Measurements from ENCODE around the gene CTNND1.

CTNND1 gene

DNA sequence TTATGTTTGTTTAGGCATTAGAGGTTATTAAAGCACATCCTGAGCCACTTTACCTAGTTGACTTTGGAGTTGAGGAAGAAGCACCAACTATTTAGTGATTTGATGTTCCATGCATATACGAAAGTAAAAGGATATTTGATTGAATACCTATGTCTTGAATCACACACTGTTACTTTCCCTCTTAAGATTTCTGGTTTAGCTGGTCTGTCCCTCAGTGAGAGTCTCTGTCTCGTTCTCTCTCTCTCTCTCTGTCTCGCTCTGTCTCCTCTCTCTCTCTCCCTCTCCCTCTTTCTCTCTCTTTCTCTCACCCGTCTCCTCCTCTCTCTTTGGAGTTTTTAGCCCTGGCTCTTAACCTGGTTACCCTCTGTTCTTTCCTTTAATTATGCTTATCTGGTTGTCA lies 11.0 kb downstream of the CTNND1 start:
- no peak overlapping the region for H3K27ac ChIP-seq
- intact Hi-C loops (cut with DNase I; ENCODE audit: low total_unique reads): no loop called here

DNA sequence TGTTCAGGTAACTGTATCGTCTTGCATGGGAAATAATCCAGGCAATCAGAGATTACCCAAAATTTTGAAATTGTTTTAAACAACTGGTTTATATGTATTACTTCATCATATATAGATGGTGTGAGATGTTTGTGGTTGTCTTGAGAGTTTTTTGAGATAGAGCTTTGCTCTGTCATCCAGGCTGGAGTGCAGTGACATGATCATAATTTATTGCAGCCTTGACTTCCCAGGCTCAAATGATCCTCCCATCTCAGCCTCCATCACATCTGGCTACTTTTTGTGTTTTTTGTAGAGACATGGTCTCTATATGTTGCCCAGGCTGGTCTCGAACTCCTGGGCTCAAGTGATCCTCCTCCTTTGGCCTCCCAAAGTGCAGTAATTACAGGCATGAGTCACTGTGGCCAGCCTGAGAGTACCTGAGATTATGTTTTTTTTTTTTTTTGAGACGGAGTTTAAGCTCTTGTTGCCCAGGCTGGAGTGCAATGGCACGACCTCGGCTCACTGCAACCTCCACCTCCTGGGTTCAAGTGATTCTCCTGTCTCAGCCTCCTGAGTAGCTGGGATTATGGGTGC lies 11.5 kb downstream of the CTNND1 start:
- Histone ChIP-seq H3K27me3 (no peaks in the 10 kb centered on the region), H3K27ac (no peak overlapping the region), H3K4me1 (peaks cover 7 to 90% (median 59%) of the 10 kb centered on the region in 4 donors), H3K4me3 (no peak overlapping the region), H3K36me3 (no peaks in the 10 kb centered on the region), H3K9me3 (no peaks in the 10 kb centered on the region)
- TF ChIP-seq, protein P1, sequence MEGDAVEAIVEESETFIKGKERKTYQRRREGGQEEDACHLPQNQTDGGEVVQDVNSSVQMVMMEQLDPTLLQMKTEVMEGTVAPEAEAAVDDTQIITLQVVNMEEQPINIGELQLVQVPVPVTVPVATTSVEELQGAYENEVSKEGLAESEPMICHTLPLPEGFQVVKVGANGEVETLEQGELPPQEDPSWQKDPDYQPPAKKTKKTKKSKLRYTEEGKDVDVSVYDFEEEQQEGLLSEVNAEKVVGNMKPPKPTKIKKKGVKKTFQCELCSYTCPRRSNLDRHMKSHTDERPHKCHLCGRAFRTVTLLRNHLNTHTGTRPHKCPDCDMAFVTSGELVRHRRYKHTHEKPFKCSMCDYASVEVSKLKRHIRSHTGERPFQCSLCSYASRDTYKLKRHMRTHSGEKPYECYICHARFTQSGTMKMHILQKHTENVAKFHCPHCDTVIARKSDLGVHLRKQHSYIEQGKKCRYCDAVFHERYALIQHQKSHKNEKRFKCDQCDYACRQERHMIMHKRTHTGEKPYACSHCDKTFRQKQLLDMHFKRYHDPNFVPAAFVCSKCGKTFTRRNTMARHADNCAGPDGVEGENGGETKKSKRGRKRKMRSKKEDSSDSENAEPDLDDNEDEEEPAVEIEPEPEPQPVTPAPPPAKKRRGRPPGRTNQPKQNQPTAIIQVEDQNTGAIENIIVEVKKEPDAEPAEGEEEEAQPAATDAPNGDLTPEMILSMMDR (IDR thresholded peaks at IDR 0.05): no peak
- intact Hi-C loops (cut with DNase I; ENCODE audit: low total_unique reads): no loop called here
- no peak for DNase-seq

More for the DNA sequence above, 11.0 kb downstream of the CTNND1 start:
- TF ChIP-seq, protein P1 (IDR thresholded peaks at IDR 0.05): no peak
- H3K27me3 ChIP-seq: no peaks in the 10 kb centered on the region
- H3K4me1 ChIP-seq: peaks cover 6 to 90% (median 54%) of the 10 kb centered on the region in 4 donors
- no peaks in the 10 kb centered on the region for H3K9me3 ChIP-seq
- DNase-seq: no peak
- no peak overlapping the region for H3K4me3 ChIP-seq
- no peaks in the 10 kb centered on the region for H3K36me3 ChIP-seq

DNA sequence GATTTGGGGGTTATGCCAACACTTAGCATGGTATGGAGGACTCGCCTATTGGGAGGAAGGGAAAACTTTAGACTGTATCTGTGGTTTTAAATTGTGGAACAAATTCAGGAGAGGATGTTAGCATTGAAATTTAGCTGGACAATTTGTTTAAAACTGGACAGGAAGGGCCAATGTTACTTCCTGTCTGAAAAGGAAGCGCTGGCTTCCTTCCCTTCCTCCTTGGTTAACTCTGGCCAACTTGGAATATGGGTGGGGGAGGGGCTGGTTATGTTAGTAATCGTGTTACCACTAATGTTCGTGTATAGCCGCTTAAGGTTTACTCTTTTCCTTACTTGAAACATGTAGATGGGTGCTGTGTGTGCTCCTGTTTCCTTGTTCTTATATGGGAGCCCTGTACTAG lies 13.9 kb downstream of the CTNND1 start:
- Histone ChIP-seq H3K27me3 (no peaks in the 10 kb centered on the region), H3K36me3 (no peaks in the 10 kb centered on the region), H3K4me3 (no peak overlapping the region), H3K9me3 (no peaks in the 10 kb centered on the region), H3K4me1 (peaks cover 7 to 93% (median 71%) of the 10 kb centered on the region in 4 donors), H3K27ac (peak overlapping the region; percentile 73 to 87)
- peak in 1 of 2 donors; percentile 46 for DNase-seq
- intact Hi-C loops (cut with DNase I; ENCODE audit: low total_unique reads): no loop called here
- TF ChIP-seq, protein P1 (IDR thresholded peaks at IDR 0.05): no peak

DNA sequence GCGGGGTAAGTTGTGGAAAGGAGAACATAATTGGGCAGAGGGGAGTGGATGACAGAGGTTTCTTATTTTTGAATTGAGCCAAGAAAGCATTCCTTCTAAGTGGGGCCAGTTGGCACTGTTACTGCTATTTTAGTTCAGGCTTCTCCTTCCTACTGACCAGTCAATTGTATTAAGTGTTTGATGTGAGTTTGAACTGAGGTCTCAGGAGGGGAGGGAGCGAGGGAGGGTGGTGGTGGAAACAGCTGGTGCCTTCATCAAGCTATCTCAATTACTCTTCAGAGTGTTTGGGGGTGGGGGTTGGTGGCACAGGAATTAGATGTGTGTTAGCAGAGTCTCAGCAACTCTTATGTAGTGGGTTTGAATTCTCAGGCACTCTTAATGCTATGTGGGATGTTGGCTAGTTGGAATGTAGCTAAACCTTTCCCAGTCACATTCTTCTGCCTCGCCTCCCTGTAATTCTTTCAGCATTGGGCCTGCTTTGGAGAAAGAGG lies 14.5 kb downstream of the CTNND1 start:
- no peak for DNase-seq
- Histone ChIP-seq H3K4me1 (peaks cover 7 to 93% (median 76%) of the 10 kb centered on the region in 4 donors), H3K36me3 (no peaks in the 10 kb centered on the region), H3K27ac (peak overlapping the region; percentile 73 to 87), H3K27me3 (no peaks in the 10 kb centered on the region), H3K9me3 (no peaks in the 10 kb centered on the region), H3K4me3 (peak overlapping the region in 1 of 2 donors; percentile 13)
- intact Hi-C loops (cut with DNase I; ENCODE audit: low total_unique reads): no loop called here
- TF ChIP-seq, protein P1 (IDR thresholded peaks at IDR 0.05): no peak

DNA sequence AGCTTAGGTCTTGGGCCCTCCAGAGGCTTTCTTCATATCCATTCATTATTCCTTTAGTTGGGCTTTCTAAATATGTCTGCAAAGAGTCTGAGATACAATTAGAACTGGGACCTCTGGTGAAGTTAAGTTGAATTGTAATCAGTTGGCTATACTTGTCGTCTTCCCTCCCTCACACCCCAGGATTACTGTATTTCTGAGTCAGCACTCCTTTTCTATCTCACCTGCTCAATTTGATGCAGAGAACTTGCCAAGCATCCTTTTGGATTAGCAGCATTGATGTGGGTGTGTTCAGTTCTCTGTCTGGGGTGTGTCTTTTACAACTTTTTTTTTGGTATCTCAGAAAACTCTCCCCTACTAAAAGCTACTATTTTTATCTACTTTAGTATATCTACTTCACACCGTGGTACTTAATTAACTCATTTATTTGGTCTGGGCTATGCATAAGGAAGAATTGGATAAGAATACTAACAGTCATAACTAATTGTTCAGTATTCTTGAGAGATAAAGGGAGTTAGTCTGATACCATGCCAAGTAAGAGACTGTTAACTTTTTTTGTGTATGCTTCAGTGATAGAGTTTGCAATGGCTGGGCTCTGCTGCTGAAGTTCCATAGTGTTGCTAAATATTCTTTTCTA lies 15.1 kb downstream of the CTNND1 start:
- peak overlapping the region in 1 of 2 donors; percentile 13 for H3K4me3 ChIP-seq
- no peaks in the 10 kb centered on the region for H3K27me3 ChIP-seq
- no peaks in the 10 kb centered on the region for H3K9me3 ChIP-seq
- intact Hi-C loops (cut with DNase I; ENCODE audit: low total_unique reads): no loop called here
- no peaks in the 10 kb centered on the region for H3K36me3 ChIP-seq
- TF ChIP-seq, protein P1 (IDR thresholded peaks at IDR 0.05): no peak
- peaks cover 7 to 99% (median 83%) of the 10 kb centered on the region in 4 donors for H3K4me1 ChIP-seq
- DNase-seq: no peak
- H3K27ac ChIP-seq: peak overlapping the region; percentile 73 to 87
